ENCODE measurements around the gene MPC1. TPM values are rescaled to one million over a fixed set of nuclear protein-coding genes. Genes with fewer than 3 reads are reported as not detected.

MPC1 gene
- total RNA-seq, 1 donor from 2014 or later: 51.2 TPM

DNA sequence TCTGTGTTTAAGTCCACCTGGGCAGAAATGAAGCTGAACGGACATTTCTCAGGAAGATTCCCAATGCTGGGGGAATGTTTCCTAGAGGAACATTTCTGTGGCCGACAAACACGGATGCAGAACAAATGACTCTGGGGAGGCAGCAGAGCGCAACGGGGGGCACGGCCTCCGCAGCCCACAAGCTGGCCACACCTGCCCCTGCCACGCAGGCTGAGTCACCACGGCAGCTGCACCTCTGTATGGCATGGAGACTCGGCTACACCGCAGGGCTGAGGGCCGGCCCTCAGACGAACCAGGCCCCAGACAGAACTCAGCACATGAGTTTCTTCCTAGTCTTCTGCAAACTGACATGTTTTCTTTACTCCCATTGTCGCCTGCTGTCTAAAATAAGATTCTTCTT is 64.5 kb downstream of the MPC1 start:
- TF ChIP-seq, protein P1, sequence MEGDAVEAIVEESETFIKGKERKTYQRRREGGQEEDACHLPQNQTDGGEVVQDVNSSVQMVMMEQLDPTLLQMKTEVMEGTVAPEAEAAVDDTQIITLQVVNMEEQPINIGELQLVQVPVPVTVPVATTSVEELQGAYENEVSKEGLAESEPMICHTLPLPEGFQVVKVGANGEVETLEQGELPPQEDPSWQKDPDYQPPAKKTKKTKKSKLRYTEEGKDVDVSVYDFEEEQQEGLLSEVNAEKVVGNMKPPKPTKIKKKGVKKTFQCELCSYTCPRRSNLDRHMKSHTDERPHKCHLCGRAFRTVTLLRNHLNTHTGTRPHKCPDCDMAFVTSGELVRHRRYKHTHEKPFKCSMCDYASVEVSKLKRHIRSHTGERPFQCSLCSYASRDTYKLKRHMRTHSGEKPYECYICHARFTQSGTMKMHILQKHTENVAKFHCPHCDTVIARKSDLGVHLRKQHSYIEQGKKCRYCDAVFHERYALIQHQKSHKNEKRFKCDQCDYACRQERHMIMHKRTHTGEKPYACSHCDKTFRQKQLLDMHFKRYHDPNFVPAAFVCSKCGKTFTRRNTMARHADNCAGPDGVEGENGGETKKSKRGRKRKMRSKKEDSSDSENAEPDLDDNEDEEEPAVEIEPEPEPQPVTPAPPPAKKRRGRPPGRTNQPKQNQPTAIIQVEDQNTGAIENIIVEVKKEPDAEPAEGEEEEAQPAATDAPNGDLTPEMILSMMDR (IDR thresholded peaks at IDR 0.05): no peak
- Histone ChIP-seq H3K36me3 (peaks cover 38% of the 10 kb centered on the region), H3K4me1 (no peaks in the 10 kb centered on the region), H3K9me3 (no peaks in the 10 kb centered on the region), H3K27ac (no peak overlapping the region), H3K4me3 (no peak overlapping the region), H3K27me3 (no peaks in the 10 kb centered on the region)
- ATAC-seq: peak; percentile 24
- DNase-seq: no peak
- intact Hi-C loops (cut with DNase I): no loop called here

DNA sequence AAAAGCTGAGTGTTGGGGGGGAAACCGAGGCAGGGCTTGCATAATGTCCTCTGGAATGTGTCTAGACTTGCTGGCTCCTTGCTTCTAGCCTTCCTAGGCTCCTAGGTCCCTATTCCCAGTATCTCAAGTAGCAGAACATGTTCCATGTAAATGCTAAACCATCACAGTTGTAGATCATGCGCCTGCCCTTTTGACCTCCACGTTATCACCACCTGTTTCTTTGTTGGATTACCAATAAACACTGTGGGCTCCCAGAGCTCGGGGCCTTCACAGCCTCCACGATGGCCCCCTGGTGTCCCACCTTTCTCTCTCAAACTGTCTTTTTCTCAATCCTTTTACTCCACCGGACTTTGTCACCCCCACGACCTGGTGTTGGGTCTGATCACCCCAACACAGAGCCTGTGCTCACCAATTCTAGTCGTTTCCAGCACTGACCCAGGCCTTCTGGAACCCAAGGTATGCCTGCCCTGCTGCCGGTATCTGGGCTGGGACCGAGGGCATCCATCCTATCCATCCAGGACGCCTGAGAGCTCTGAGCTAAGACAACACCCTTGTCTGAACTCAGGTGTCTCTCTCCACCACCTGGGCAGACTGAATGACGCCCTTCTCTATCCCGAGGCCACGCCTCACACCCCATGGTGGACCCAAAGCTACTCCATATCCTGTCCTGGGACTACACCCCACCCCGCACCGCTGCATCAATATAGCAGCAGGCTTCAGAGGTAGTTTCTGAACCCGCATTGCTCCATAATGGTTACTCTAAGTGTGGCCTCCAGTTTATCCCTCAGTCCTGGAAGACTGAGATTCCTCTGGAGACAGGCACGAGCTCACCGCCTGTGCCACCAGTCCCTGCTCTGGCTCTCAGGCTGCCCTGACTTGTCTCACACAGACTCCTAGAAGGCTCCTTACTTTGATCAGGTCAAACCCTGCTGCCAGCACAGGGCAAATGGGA is 65.2 kb downstream of the MPC1 start:
- Histone ChIP-seq H3K27ac (no peak overlapping the region), H3K27me3 (no peaks in the 10 kb centered on the region), H3K9me3 (no peaks in the 10 kb centered on the region), H3K4me1 (no peaks in the 10 kb centered on the region), H3K4me3 (no peak overlapping the region), H3K36me3 (peaks cover 31% of the 10 kb centered on the region)
- TF ChIP-seq, protein P1 (IDR thresholded peaks at IDR 0.05): no peak
- DNase-seq (no peak), ATAC-seq (peak; percentile 12)
- intact Hi-C loops (cut with DNase I): no loop called here

DNA sequence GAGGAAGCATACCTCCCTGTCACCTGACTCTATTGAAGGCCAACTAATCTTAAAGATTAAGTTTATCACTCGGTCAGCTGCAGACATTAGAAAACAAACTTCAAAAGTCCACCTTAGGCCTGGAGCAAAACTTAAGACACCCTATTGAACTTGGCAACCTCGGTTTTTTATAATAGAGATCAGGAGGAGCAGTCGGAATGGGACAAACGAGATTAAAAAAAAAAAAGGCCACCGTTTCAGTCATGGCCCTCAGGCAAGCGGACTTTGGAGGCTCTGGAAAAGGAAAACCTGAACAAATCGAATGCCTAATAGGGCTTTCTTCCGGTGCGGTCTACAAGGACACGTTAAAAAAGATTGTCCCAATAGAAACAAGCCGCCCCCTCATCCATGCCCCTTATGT is 67.3 kb downstream of the MPC1 start:
- TF ChIP-seq, protein P1 (IDR thresholded peaks at IDR 0.05): no peak
- DNase-seq (no peak), ATAC-seq (no peak)
- intact Hi-C loops (cut with DNase I): no loop called here
- H3K36me3 ChIP-seq: peaks cover 10% of the 10 kb centered on the region
- no peaks in the 10 kb centered on the region for H3K27me3 ChIP-seq
- no peak overlapping the region for H3K4me3 ChIP-seq
- H3K27ac ChIP-seq: no peak overlapping the region
- no peaks in the 10 kb centered on the region for H3K4me1 ChIP-seq
- H3K9me3 ChIP-seq: no peaks in the 10 kb centered on the region

Other genes starting within 250 kb of the MPC1 start
- not detected for gene TBXT, start 215.1 kb downstream of the MPC1 start, total RNA-seq
- gene PRR18, start 74.5 kb downstream of the MPC1 start, total RNA-seq: not detected
- gene SFT2D1, start 40.4 kb downstream of the MPC1 start, total RNA-seq: 49.7 TPM
- gene RAMACL, start 203.7 kb upstream of the MPC1 start, total RNA-seq: 8.0 TPM
- gene RPS6KA2, start 244.3 kb upstream of the MPC1 start, total RNA-seq: 136 TPM